ENCODE measurements around the gene ODC1.

The ODC1 gene

DNA sequence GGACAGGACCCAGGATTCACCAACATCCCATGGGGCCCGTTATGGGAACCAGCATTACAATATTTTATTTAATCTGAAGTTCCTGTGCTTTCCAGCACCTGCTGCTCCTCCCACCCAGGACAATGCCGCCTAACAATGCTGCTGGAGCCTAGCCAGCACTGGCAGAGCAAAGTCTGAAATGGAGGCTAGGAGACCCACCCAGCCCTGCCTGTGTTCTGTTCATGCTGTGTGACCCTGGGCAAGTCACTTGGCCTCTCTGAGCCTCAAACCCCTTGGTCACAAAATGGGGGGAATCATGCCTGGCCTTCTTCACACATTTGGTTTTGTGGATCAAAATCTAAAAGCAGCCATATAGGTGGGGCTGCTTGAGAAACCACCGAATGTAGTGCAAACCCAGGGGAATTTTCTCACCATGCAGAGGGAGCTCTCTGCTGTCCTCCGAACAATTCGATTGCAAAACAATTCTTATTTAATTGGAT lies 38.5 kb upstream of the ODC1 start:
- TF ChIP-seq, protein P1, sequence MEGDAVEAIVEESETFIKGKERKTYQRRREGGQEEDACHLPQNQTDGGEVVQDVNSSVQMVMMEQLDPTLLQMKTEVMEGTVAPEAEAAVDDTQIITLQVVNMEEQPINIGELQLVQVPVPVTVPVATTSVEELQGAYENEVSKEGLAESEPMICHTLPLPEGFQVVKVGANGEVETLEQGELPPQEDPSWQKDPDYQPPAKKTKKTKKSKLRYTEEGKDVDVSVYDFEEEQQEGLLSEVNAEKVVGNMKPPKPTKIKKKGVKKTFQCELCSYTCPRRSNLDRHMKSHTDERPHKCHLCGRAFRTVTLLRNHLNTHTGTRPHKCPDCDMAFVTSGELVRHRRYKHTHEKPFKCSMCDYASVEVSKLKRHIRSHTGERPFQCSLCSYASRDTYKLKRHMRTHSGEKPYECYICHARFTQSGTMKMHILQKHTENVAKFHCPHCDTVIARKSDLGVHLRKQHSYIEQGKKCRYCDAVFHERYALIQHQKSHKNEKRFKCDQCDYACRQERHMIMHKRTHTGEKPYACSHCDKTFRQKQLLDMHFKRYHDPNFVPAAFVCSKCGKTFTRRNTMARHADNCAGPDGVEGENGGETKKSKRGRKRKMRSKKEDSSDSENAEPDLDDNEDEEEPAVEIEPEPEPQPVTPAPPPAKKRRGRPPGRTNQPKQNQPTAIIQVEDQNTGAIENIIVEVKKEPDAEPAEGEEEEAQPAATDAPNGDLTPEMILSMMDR (IDR thresholded peaks at IDR 0.05; ENCODE audit: low read depth, low read length, missing control alignments) = no peak
- in situ Hi-C loops (cut with HindIII; ENCODE audit: low sequenced_read_pairs) = no loop called here
- DNase-seq (ENCODE audit: low read depth) = no peak
- H3K4me3 ChIP-seq (ENCODE audit: low read depth, low read length) = no peak overlapping the region

DNA sequence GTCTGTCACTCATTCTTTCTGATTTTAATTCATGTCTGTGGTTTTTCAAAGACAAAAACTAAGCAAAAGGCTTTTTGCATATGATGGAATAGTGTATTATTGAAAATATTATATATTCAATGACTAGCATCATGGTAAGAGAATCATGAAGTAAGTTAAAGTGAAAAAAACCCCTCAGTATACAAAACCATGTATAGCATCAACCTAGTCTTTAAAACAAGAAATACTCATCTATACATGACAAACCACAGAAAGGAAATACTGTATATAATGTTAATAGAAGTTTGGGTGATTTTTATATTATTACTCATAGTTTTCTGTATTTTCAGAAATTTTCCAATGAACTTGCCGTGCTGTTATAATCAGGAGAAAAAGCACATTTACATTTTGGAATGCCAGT lies 38.0 kb upstream of the ODC1 start:
- in situ Hi-C loops (cut with HindIII; ENCODE audit: low sequenced_read_pairs) = no loop called here
- DNase-seq (ENCODE audit: low read depth) = no peak
- TF ChIP-seq, protein P1 (IDR thresholded peaks at IDR 0.05; ENCODE audit: low read depth, low read length, missing control alignments) = no peak
- H3K4me3 ChIP-seq (ENCODE audit: low read depth, low read length) = no peak overlapping the region

DNA sequence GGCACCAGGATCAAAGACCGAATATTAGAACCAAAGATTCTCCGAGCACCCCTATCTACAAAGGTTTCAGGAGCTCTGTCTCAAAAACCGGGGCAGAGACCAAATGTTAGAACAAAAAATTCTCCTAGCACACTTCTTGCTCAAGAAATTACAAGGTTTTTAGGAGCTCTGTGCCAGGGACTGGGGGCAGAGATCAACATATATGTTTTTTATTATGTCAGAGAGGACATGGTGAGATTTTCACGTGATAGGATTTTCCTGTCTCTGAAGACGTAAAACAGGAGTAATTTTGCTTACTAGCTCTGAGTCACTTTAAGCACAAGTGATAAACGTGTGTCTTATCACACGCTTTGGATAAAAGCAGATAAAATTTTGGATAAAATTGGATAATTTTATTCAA lies 34.8 kb upstream of the ODC1 start:
- in situ Hi-C loops (cut with HindIII; ENCODE audit: low sequenced_read_pairs) = no loop called here
- DNase-seq (ENCODE audit: low read depth) = no peak
- H3K4me3 ChIP-seq (ENCODE audit: low read depth, low read length) = no peak overlapping the region
- TF ChIP-seq, protein P1 (IDR thresholded peaks at IDR 0.05; ENCODE audit: low read depth, low read length, missing control alignments) = no peak

DNA sequence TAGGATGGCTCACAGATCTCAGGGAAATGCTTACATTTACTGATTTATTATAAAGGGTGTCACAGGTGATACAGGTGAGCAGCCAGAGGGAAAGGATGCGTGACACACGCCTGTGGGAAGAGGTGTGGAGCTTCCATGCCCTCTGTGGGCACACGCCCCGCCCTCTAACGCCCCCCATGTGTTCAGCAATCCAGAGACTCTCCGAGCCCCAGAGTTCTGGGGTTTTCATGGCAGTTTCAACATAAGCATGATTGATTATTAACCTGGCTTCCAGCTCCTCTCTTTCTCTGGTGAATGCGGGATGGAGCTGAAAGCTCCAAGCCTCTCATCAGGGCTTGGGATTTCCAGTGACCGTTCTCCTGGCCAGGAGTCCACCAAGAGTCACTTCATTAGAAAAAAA lies 34.3 kb upstream of the ODC1 start:
- TF ChIP-seq, protein P1 (IDR thresholded peaks at IDR 0.05; ENCODE audit: low read depth, low read length, missing control alignments) = no peak
- in situ Hi-C loops (cut with HindIII; ENCODE audit: low sequenced_read_pairs) = no loop called here
- no peak overlapping the region for H3K4me3 ChIP-seq (ENCODE audit: low read depth, low read length)

DNA sequence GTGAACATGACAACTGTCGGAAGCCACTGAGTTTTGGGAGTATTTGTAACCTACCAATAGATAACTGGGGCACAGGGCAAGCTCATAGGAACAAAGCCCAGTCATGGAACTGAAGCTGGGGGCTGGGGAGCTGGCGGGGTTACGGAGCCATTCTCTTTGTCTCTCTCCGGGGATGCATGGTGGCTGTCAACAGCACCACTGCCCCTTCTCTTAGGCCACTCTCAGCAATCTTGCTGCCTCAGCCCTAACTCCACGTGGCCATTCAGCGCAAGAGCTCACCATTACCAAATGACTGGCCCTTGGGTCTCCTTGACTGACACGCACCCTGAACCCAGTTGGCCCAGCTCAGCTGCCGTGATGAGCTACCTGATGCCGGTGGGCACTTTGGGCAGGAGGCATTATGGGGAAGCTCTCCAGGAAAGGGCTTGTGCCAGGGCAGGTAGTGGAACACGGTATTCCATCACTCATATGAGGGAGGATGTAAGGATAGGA lies 33.6 kb upstream of the ODC1 start:
- in situ Hi-C loops (cut with HindIII; ENCODE audit: low sequenced_read_pairs) = no loop called here
- DNase-seq (ENCODE audit: low read depth) = no peak
- TF ChIP-seq, protein P1 (IDR thresholded peaks at IDR 0.05; ENCODE audit: low read depth, low read length, missing control alignments) = no peak
- no peak overlapping the region for H3K4me3 ChIP-seq (ENCODE audit: low read depth, low read length)

More for the DNA sequence above, 34.3 kb upstream of the ODC1 start:
- no peak for DNase-seq (ENCODE audit: low read depth)

DNA sequence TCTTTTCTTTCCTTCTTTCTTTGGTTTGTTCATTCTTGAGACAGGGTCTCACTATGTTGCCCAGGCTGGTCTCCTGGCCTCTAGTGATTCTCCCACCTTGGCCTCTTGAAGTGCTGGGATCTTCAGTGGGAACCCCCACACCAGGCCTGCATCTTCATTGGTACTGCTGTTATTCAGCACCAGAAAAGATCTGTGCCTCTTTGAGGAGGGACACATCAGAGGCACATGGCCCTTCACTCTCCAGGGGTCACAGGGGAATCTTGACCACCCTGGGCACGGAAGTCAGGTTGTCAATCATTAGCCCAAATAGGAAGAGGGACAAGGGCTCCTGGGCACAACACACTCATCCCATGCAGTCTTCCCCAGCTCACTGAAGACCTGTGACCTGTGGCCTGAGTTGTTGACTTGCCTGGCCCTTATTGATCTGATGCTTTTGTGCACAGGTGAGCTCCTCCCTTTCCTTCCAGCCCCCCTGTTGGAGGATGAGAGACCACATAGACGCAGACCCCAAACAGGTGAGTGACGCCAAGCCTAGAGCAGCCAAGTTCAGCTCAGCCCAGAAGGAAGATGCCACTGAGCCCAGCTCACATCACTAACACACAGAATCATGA lies 33.0 kb upstream of the ODC1 start:
- DNase-seq (ENCODE audit: low read depth) = no peak
- TF ChIP-seq, protein P1 (IDR thresholded peaks at IDR 0.05; ENCODE audit: low read depth, low read length, missing control alignments) = no peak
- in situ Hi-C loops (cut with HindIII; ENCODE audit: low sequenced_read_pairs) = no loop called here
- H3K4me3 ChIP-seq (ENCODE audit: low read depth, low read length) = no peak overlapping the region
